Uterus (tissue), 4 donors: ENCODE measurements around the gene PROZ. TPM values are rescaled to one million over a fixed set of nuclear protein-coding genes. Genes with fewer than 3 reads are reported as not detected.

Experiments
- DNase-seq, 2 donors: peaks; one replicate each; pipeline ENCODE4 v3.0.0-alpha.2; 2019 to 2020
- H3K27ac ChIP-seq, 2 donors: fragments of 200-600 bp; sonication (generic); 1 replicate in 1 of 2; 2 replicates in 1 of 2; pipeline ENCODE4 v1.5.1; 2016 to 2018
- H3K27me3 ChIP-seq, 2 donors: fragments of 200-600 bp; sonication (generic); one replicate each; pipeline ENCODE4 v1.5.1; 2018 to 2019; ENCODE audit warnings: control low read depth in 1 of 2
- H3K36me3 ChIP-seq, 2 donors: fragments of 200-600 bp; sonication (generic); one replicate each; pipeline ENCODE4 v1.5.1; 2019; ENCODE audit warnings: control low read depth in 1 of 2
- H3K4me1 ChIP-seq, 2 donors: fragments of 200-600 bp; sonication (generic); one replicate each; pipeline ENCODE4 v1.5.1; 2018 to 2019; ENCODE audit warnings: control low read depth in 1 of 2
- H3K4me3 ChIP-seq, 2 donors: fragments of 200-600 bp; sonication (generic); 1 replicate in 1 of 2; 2 replicates in 1 of 2; pipeline ENCODE4 v1.5.1; 2018 to 2019; ENCODE audit warnings: mild to moderate bottlenecking in 1 of 2
- H3K9me3 ChIP-seq, 2 donors: fragments of 200-600 bp; sonication (generic); one replicate each; pipeline ENCODE4 v1.5.1; 2019; ENCODE audit warnings: control low read depth in 1 of 2
- POLR2A ChIP-seq, 2 donors: fragments of 450-650 bp; IDR thresholded peaks; one replicate each; pipeline ENCODE4 v1.6.1; 2016; ENCODE audit warnings: antibody characterized with exemption in 2 of 2, mild to moderate bottlenecking in 1 of 2, moderate library complexity in 1 of 2
- intact Hi-C: fragments of 100-400 bp; cut with DNase I; formaldehyde crosslinking; loops from one replicate; pipeline ENCODE4 v1.15.1; 2023; ENCODE audit warnings: low total_unique reads
- total RNA-seq, 4 donors: library from RNA; depleted of rRNA in 3 of 4; stranded (reverse); fragments of >200 nt in 3 of 4; gene quantifications; one replicate each; pipeline versions ENCODE4 v1.1.0 to v1.2.4, GENCODE V29; 2014 to 2023
- TF ChIP-seq, protein P1 (sequence below), 4 experiments: fragments of 200-600 bp in 2 of 4; fragments of 450-650 bp in 2 of 4; sonication (generic) in 2 of 4; IDR thresholded peaks; one replicate each; pipeline ENCODE4 v1.5.1; 2016 to 2019; ENCODE audit warnings: antibody characterized with exemption in 4 of 4, mild to moderate bottlenecking in 2 of 4, moderate library complexity in 1 of 4
- donor health status: DM: yes; HTN: yes; CAD: no.

Gene PROZ
- total RNA-seq, 4 donors from 2014 or later: not detected

- Histone ChIP-seq H3K27ac (no peak overlapping the region), H3K27me3 (no peaks in the 10 kb centered on the region), H3K36me3 (no peaks in the 10 kb centered on the region), H3K4me3 (no peak overlapping the region), H3K4me1 (no peaks in the 10 kb centered on the region), H3K9me3 (no peaks in the 10 kb centered on the region)
- TF ChIP-seq, protein P1, sequence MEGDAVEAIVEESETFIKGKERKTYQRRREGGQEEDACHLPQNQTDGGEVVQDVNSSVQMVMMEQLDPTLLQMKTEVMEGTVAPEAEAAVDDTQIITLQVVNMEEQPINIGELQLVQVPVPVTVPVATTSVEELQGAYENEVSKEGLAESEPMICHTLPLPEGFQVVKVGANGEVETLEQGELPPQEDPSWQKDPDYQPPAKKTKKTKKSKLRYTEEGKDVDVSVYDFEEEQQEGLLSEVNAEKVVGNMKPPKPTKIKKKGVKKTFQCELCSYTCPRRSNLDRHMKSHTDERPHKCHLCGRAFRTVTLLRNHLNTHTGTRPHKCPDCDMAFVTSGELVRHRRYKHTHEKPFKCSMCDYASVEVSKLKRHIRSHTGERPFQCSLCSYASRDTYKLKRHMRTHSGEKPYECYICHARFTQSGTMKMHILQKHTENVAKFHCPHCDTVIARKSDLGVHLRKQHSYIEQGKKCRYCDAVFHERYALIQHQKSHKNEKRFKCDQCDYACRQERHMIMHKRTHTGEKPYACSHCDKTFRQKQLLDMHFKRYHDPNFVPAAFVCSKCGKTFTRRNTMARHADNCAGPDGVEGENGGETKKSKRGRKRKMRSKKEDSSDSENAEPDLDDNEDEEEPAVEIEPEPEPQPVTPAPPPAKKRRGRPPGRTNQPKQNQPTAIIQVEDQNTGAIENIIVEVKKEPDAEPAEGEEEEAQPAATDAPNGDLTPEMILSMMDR (IDR thresholded peaks at IDR 0.05): no peak
- TF ChIP-seq POLR2A (IDR thresholded peaks at IDR 0.05): no peak
- no peak for DNase-seq
- intact Hi-C loops: no loop called here
These were observed 39.2 kb upstream of the PROZ start for GRCh38 chr13:113119166-113119821.

DNA sequence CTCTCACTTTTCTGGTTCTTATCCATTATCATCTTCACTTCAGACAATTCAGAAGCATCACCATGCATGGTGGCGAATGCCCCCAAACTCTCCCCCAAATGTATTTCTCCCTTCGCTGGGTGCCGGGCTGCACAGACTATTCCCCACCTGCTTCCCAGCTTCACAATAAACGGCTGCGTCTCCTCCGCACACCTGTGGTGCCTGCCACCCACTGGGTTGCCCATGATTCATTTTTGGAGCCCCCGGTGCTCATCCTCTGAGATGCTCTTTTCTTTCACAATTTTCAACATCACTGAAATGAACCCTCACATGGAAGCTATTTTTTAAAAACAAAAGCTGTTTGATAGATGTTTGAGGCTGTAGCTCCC lies 38.6 kb upstream of the PROZ start:
- intact Hi-C loops: no loop called here
- DNase-seq: no peak
- Histone ChIP-seq H3K27me3 (no peaks in the 10 kb centered on the region), H3K4me1 (no peaks in the 10 kb centered on the region), H3K36me3 (no peaks in the 10 kb centered on the region), H3K9me3 (no peaks in the 10 kb centered on the region), H3K27ac (no peak overlapping the region), H3K4me3 (no peak overlapping the region)
- TF ChIP-seq POLR2A (IDR thresholded peaks at IDR 0.05): no peak
- TF ChIP-seq, protein P1 (IDR thresholded peaks at IDR 0.05): no peak

GRCh38 chr13:113120300-113121182 lies 37.9 kb upstream of the PROZ start:
- Histone ChIP-seq H3K4me1 (no peaks in the 10 kb centered on the region), H3K36me3 (no peaks in the 10 kb centered on the region), H3K27ac (no peak overlapping the region), H3K4me3 (no peak overlapping the region), H3K27me3 (no peaks in the 10 kb centered on the region), H3K9me3 (no peaks in the 10 kb centered on the region)
- DNase-seq: no peak
- intact Hi-C loops: no loop called here
- no peak for TF ChIP-seq POLR2A (IDR thresholded peaks at IDR 0.05)
- TF ChIP-seq, protein P1 (IDR thresholded peaks at IDR 0.05): no peak

DNA sequence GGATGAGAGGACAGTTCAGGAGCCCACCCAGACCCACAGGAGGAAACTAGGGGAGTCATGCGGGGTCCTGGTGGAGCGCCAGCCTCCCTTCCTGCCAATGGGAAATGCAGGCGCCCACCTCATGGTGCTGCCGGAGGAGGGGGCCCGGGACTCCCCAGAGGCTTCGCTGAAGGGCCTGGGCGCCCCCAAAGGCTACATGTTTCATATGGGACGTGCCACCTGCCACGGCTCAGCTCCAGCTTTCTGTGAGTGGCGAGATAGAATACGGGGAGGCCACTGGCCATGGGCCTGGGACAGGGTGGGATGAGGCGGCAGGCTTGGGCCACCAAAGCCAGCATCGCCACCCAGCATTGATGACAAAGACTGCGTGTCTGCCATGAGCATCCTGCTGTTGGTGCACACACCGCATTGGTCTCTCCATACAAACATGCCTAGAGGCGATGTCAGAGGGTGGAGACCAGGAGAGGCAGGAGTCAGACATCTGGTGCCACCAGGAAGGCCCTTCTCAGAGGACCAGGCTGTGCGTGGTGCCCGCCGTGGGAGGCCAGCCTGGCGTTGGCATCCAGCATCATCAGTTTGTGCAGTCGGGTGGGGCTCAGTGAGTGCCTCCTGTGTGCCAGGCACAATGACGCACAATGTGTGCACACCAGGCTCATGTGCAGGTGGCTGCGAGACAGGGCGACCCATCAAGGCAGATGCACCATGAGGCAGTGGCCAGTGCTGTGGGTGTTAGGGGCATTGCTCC lies 37.1 kb upstream of the PROZ start:
- Histone ChIP-seq H3K4me1 (no peaks in the 10 kb centered on the region), H3K4me3 (no peak overlapping the region), H3K27ac (no peak overlapping the region), H3K36me3 (no peaks in the 10 kb centered on the region), H3K9me3 (no peaks in the 10 kb centered on the region), H3K27me3 (no peaks in the 10 kb centered on the region)
- DNase-seq: no peak
- intact Hi-C loops: no loop called here
- TF ChIP-seq POLR2A (IDR thresholded peaks at IDR 0.05): no peak
- TF ChIP-seq, protein P1 (IDR thresholded peaks at IDR 0.05): no peak
